Ectodermal cell (in vitro differentiated cells): ENCODE results near the gene BCL2L13.
"Not testable (repeated sequence)": the region's sequence is repeated elsewhere in the genome, so short reads cannot be mapped to it uniquely, and the experiment has no call there.

Experiments used
- H3K27ac ChIP-seq: 2 replicates; pipeline ENCODE4 v1.7.0; 2013; ENCODE audit warnings: mild to moderate bottlenecking, low read depth, low read length; ENCODE audit not compliant: insufficient read depth, poor library complexity, severe bottlenecking
- H3K27me3 ChIP-seq: 2 replicates; pipeline ENCODE4 v1.7.0; 2013; ENCODE audit warnings: mild to moderate bottlenecking, low read length; ENCODE audit not compliant: insufficient read depth, control insufficient read depth, poor library complexity, severe bottlenecking
- H3K36me3 ChIP-seq: one replicate; pipeline ENCODE4 v1.7.0; 2013; ENCODE audit warnings: low read length; ENCODE audit not compliant: control insufficient read depth, insufficient read depth
- H3K4me1 ChIP-seq: one replicate; pipeline ENCODE4 v1.7.0; 2013; ENCODE audit warnings: low read length; ENCODE audit not compliant: control insufficient read depth, insufficient read depth
- H3K4me3 ChIP-seq: 2 replicates; pipeline ENCODE4 v1.7.0; 2013; ENCODE audit warnings: low read depth, low read length, control low read depth; ENCODE audit not compliant: insufficient read depth
- H3K9me3 ChIP-seq: 2 replicates; pipeline ENCODE4 v1.7.0; 2013; ENCODE audit warnings: mild to moderate bottlenecking, low read length, moderate library complexity; ENCODE audit not compliant: control insufficient read depth
- WGBS, 2 experiments: methylation state at CpG; one replicate each; pipeline ENCODE4 v1.1.7; 2013; ENCODE audit warnings: missing lambda C conversion rate in 2 of 2; 5-methylcytosine and 5-hydroxymethylcytosine counted together

BCL2L13 gene

GRCh38 chr22:17753401-17753989 is 114.9 kb downstream of the BCL2L13 start:
- Histone ChIP-seq H3K27ac (no peak overlapping the region), H3K27me3 (no peaks in the 10 kb centered on the region), H3K4me1 (peaks cover 5% of the 10 kb centered on the region), H3K4me3 (no peak overlapping the region), H3K9me3 (no peaks in the 10 kb centered on the region), H3K36me3 (no peaks in the 10 kb centered on the region)
- WGBS, 2 experiments, result 93 to 97% methylated on average over 13 of the region's 13 CpGs

GRCh38 chr22:17754233-17754925 is 115.8 kb downstream of the BCL2L13 start:
- 80 to 82% methylated on average over 14 of the region's 14 CpGs for WGBS, 2 experiments
- H3K36me3 ChIP-seq, result no peaks in the 10 kb centered on the region
- peaks cover 5% of the 10 kb centered on the region for H3K4me1 ChIP-seq
- H3K27me3 ChIP-seq, result no peaks in the 10 kb centered on the region
- H3K9me3 ChIP-seq, result no peaks in the 10 kb centered on the region
- H3K4me3 ChIP-seq, result no peak overlapping the region
- no peak overlapping the region for H3K27ac ChIP-seq

- no peak overlapping the region for H3K27ac ChIP-seq
- H3K4me1 ChIP-seq, result no peaks in the 10 kb centered on the region
- no peak overlapping the region for H3K4me3 ChIP-seq
- H3K9me3 ChIP-seq, result no peaks in the 10 kb centered on the region
- no peaks in the 10 kb centered on the region for H3K27me3 ChIP-seq
- WGBS, 2 experiments, result 95 to 98% methylated on average over 2 of the region's 4 CpGs
- no peaks in the 10 kb centered on the region for H3K36me3 ChIP-seq
Observed at GRCh38 chr22:17761138-17761488, 122.6 kb downstream of the BCL2L13 start.

DNA sequence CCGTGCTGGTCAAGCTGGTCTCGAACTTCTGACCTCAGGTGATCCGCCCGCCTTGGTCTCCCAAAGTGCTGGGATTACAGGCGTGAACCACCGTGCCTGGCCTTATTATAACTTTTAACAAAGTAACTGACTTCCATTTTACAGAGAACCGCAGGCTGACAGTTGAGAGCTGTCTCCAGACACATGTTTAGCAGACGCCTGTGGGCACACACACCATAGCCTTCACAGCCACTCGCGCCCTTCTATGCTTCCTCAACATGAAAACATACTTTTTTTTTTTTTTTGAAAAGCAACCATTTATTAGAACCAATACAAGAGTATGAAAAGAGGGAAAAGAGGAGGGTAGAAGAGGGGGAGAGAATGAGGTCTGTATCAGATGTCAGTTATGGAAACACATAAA is 124.9 kb downstream of the BCL2L13 start:
- H3K36me3 ChIP-seq, H3K9me3 ChIP-seq, H3K27me3 ChIP-seq, H3K4me1 ChIP-seq, H3K4me3 ChIP-seq, H3K27ac ChIP-seq: not testable (repeated sequence)
- WGBS, 2 experiments, result 91 to 94% methylated on average over 9 to 10 of the region's 10 CpGs

DNA sequence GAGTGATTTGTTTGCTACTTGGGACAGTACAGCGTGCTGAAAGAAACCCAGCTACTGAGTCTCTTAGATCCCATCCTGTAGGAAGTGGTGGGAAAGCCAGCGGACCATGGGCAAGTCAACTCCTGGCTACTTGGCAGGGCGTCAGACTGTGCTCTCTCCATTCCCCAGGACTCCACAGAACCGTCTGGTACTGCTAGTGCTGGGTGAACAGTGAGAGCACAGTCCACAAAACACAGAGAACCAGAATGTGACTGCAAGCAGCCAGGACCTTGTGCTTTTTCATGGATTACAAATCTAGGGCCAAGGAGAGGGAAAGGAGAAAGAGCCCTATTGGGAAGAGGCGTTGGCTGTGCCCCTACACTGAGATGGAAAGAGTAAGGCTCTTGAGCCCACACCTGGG is 125.5 kb downstream of the BCL2L13 start:
- Histone ChIP-seq H3K4me3 (no peak overlapping the region), H3K27ac (no peak overlapping the region), H3K27me3 (no peaks in the 10 kb centered on the region), H3K4me1 (no peaks in the 10 kb centered on the region), H3K36me3 (no peaks in the 10 kb centered on the region), H3K9me3 (no peaks in the 10 kb centered on the region)
- 89% methylated on average over 5 of the region's 5 CpGs for WGBS, 2 experiments

DNA sequence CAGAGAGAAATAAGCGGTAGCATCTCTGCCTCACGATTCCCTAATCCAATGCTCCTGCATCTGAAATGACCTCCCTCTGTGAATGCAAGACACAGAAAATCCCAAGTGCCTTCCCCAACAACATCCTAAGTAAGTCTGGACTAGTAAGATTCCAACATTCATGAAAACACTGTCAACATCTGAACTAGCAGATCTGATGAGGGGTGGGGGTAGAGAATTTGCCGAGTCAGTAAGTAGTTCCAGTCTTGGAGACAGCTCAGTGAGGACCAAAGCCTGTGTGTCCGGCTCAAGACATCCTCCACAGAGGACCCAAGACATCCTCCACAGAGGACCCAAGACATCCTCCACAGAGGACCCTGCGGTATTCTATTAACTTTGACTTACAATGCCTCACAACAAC is 126.3 kb downstream of the BCL2L13 start:
- not testable (repeated sequence) for H3K4me1 ChIP-seq, H3K4me3 ChIP-seq, H3K27ac ChIP-seq, H3K27me3 ChIP-seq, H3K36me3 ChIP-seq, H3K9me3 ChIP-seq
- 81 to 88% methylated on average over 5 of the region's 5 CpGs for WGBS, 2 experiments

- 91 to 96% methylated on average over 14 of the region's 14 CpGs for WGBS, 2 experiments
- no peak overlapping the region for H3K4me3 ChIP-seq
Observed at GRCh38 chr22:17767233-17768065, 128.9 kb downstream of the BCL2L13 start.

GRCh38 chr22:17769013-17769715 is 130.6 kb downstream of the BCL2L13 start:
- Histone ChIP-seq H3K4me1 (peaks cover 6% of the 10 kb centered on the region), H3K9me3 (no peaks in the 10 kb centered on the region), H3K27me3 (no peaks in the 10 kb centered on the region), H3K4me3 (no peak overlapping the region), H3K27ac (no peak overlapping the region), H3K36me3 (no peaks in the 10 kb centered on the region)
- 89 to 91% methylated on average over 12 of the region's 14 CpGs for whole genome bisulfite sequencing, 2 experiments

More at GRCh38 chr22:17767233-17768065, 128.9 kb downstream of the BCL2L13 start:
- H3K36me3 ChIP-seq, result no peaks in the 10 kb centered on the region
- no peaks in the 10 kb centered on the region for H3K4me1 ChIP-seq
- no peaks in the 10 kb centered on the region for H3K9me3 ChIP-seq
- H3K27me3 ChIP-seq, result no peaks in the 10 kb centered on the region
- H3K27ac ChIP-seq, result no peak overlapping the region

GRCh38 chr22:17769716-17770082 is 131.1 kb downstream of the BCL2L13 start:
- no peak overlapping the region for H3K27ac ChIP-seq
- no peaks in the 10 kb centered on the region for H3K9me3 ChIP-seq
- H3K4me3 ChIP-seq, result no peak overlapping the region
- WGBS, 2 experiments, result 94 to 95% methylated on average over 9 of the region's 9 CpGs
- H3K36me3 ChIP-seq, result no peaks in the 10 kb centered on the region
- no peaks in the 10 kb centered on the region for H3K27me3 ChIP-seq
- H3K4me1 ChIP-seq, result peaks cover 7% of the 10 kb centered on the region
